Panc1 (cell line): Measurements from ENCODE around the gene WFS1. TPM values are rescaled to one million over a fixed set of nuclear protein-coding genes. Genes with fewer than 3 reads are reported as not detected.
A peak's percentile ranks its signal among the peaks of the same experiment; 100 is the strongest.

Experiments used
- ATAC-seq: fragments of 200-7000 bp; cut with Tn5 transposase; 2 replicates; pipeline ENCODE4 v1.9.1; 2020; ENCODE audit warnings: mild to moderate bottlenecking, moderate library complexity
- BruUV-seq: library from RNA; stranded (reverse); fragments of 400-500 nt; replicated peaks from 2 replicates; lab custom pipeline; 2021; lab: Mats Ljungman, UMichigan
- CTCF ChIA-PET: fragments of 300-600 bp; sonication (Branson Sonifier 250); formaldehyde crosslinking; loops from one replicate; lab custom pipeline; 2022; ENCODE audit warnings: antibody characterized with exemption; lab: Charles Lee
- POLR2A ChIA-PET: fragments of 300-600 bp; sonication (Branson Sonifier 250); formaldehyde crosslinking; loops from one replicate; lab custom pipeline; 2022; ENCODE audit warnings: antibody characterized with exemption; lab: Charles Lee
- DNase-seq: peaks from one replicate; pipeline ENCODE4 v3.0.0-alpha.2; 2010; ENCODE audit warnings: low read depth, low spot score
- H3K27ac ChIP-seq: 2 replicates; pipeline ENCODE4 v1.5.1; 2011; ENCODE audit warnings: mild to moderate bottlenecking, low read length, inconsistent platforms
- H3K27me3 ChIP-seq: fragments of 200-500 bp; sonication (Bioruptor generic); 2 replicates; pipeline ENCODE4 v1.6.0; 2014; ENCODE audit warnings: low read length, inconsistent platforms; ENCODE audit not compliant: control insufficient read depth, insufficient read depth
- H3K36me3 ChIP-seq: fragments of 200-500 bp; sonication (Bioruptor generic); 2 replicates; pipeline ENCODE4 v1.5.1; 2014; ENCODE audit warnings: inconsistent platforms, mild to moderate bottlenecking, low read length, moderate library complexity; ENCODE audit not compliant: control insufficient read depth, insufficient read depth
- H3K4me1 ChIP-seq: 2 replicates; pipeline ENCODE4 v1.5.1; 2011; ENCODE audit warnings: inconsistent platforms, mild to moderate bottlenecking, low read length, moderate library complexity; ENCODE audit not compliant: control insufficient read depth, insufficient read depth
- H3K4me3 ChIP-seq, 2 experiments: 2 replicates each; pipeline ENCODE4 v1.5.1; 2011 to 2012; ENCODE audit warnings: low read depth in 2 of 2, low read length in 2 of 2, mild to moderate bottlenecking in 2 of 2, inconsistent platforms in 1 of 2, moderate library complexity in 1 of 2
- H3K9me3 ChIP-seq: fragments of 200-500 bp; sonication (Bioruptor generic); 2 replicates; pipeline ENCODE4 v1.5.1; 2014; ENCODE audit warnings: low read depth, mild to moderate bottlenecking, inconsistent platforms, low read length, moderate library complexity; ENCODE audit not compliant: control insufficient read depth, insufficient read depth
- POLR2AphosphoS5 ChIP-seq: IDR thresholded peaks from 2 replicates; pipeline ENCODE4 v1.6.1; 2012; ENCODE audit warnings: mild to moderate bottlenecking, low read depth, low read length, moderate library complexity
- SIN3A ChIP-seq: IDR thresholded peaks from 2 replicates; pipeline ENCODE4 v1.6.1; 2012; ENCODE audit warnings: low read depth, mild to moderate bottlenecking, low read length, moderate library complexity, borderline replicate concordance; ENCODE audit not compliant: insufficient read depth
- TCF7L2 ChIP-seq: IDR thresholded peaks from 2 replicates; pipeline ENCODE4 v1.6.1; 2011; ENCODE audit warnings: mild to moderate bottlenecking, low read depth, low read length, inconsistent platforms
- in situ Hi-C: cut with HindIII; loops from 2 replicates; pipeline ENCODE4 v1.10.0; 2016; ENCODE audit warnings: low sequenced_read_pairs, low pct_unique_long_range_greater_than_20kb
- intact Hi-C: fragments of 100-400 bp; cut with micrococcal nuclease; formaldehyde crosslinking; loops from one replicate; pipeline ENCODE4 v1.10.0; 2022; ENCODE audit not compliant: unreplicated experiment
- total RNA-seq: library from RNA; stranded (reverse); gene quantifications from one replicate; pipeline ENCODE4 v1.2.1, GENCODE V29; 2021; ENCODE audit not compliant: unreplicated experiment
- TF ChIP-seq, protein P1 (sequence below): fragments of 450-650 bp; IDR thresholded peaks from 2 replicates; pipeline ENCODE4 v1.5.1; 2017; ENCODE audit warnings: mild to moderate bottlenecking
- TF ChIP-seq, protein P2 (sequence below), 2 experiments: IDR thresholded peaks; 2 replicates each; pipeline ENCODE4 v1.6.1; 2011 to 2012; ENCODE audit warnings: low read depth in 2 of 2, control low read depth in 1 of 2, low read length in 1 of 2, mild to moderate bottlenecking in 1 of 2, moderate library complexity in 1 of 2; ENCODE audit not compliant: insufficient read depth in 1 of 2

Gene WFS1
- total RNA-seq, 1 experiment from 2014 or later: 67.5 TPM

DNA sequence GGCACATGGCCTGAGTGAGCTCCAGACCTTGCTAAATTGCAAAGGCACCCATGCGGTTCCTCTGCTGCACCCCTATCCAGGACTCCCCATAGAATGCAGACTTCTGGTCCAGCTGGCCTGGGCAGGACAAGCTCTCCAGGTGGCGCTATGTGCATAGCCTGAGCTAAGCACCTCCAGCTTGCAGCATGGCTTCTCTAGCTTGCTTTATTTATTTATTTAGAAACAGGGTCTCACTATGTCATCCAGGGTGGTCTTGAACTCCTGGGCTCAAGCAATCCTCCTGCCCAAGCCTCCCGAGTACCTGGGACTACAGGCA is 5.5 kb upstream of the WFS1 start:
- Histone ChIP-seq H3K27me3 (no peaks in the 10 kb centered on the region), H3K36me3 (no peaks in the 10 kb centered on the region), H3K4me3 (no peak overlapping the region), H3K27ac (no peak overlapping the region), H3K9me3 (no peaks in the 10 kb centered on the region), H3K4me1 (peaks cover 4% of the 10 kb centered on the region; the same call in 1 of the 2 replicates)
- ATAC-seq: peak; percentile 82
- CTCF ChIA-PET: interaction anchor here (0.6 to 1.1 kb wide), 8 partner anchors 14 to 95 kb away, joined by 3 to 8 read pairs (median 4); no protein-coding TSS in a partner anchor
- in situ Hi-C loops (no loop called here), intact Hi-C loops (no loop called here)
- no peak for DNase-seq
- no TSS peak for BruUV-seq
- POLR2A ChIA-PET: no interaction called here
- TF ChIP-seq, protein P1, sequence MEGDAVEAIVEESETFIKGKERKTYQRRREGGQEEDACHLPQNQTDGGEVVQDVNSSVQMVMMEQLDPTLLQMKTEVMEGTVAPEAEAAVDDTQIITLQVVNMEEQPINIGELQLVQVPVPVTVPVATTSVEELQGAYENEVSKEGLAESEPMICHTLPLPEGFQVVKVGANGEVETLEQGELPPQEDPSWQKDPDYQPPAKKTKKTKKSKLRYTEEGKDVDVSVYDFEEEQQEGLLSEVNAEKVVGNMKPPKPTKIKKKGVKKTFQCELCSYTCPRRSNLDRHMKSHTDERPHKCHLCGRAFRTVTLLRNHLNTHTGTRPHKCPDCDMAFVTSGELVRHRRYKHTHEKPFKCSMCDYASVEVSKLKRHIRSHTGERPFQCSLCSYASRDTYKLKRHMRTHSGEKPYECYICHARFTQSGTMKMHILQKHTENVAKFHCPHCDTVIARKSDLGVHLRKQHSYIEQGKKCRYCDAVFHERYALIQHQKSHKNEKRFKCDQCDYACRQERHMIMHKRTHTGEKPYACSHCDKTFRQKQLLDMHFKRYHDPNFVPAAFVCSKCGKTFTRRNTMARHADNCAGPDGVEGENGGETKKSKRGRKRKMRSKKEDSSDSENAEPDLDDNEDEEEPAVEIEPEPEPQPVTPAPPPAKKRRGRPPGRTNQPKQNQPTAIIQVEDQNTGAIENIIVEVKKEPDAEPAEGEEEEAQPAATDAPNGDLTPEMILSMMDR: peak; percentile 76
- TF ChIP-seq, protein P2, sequence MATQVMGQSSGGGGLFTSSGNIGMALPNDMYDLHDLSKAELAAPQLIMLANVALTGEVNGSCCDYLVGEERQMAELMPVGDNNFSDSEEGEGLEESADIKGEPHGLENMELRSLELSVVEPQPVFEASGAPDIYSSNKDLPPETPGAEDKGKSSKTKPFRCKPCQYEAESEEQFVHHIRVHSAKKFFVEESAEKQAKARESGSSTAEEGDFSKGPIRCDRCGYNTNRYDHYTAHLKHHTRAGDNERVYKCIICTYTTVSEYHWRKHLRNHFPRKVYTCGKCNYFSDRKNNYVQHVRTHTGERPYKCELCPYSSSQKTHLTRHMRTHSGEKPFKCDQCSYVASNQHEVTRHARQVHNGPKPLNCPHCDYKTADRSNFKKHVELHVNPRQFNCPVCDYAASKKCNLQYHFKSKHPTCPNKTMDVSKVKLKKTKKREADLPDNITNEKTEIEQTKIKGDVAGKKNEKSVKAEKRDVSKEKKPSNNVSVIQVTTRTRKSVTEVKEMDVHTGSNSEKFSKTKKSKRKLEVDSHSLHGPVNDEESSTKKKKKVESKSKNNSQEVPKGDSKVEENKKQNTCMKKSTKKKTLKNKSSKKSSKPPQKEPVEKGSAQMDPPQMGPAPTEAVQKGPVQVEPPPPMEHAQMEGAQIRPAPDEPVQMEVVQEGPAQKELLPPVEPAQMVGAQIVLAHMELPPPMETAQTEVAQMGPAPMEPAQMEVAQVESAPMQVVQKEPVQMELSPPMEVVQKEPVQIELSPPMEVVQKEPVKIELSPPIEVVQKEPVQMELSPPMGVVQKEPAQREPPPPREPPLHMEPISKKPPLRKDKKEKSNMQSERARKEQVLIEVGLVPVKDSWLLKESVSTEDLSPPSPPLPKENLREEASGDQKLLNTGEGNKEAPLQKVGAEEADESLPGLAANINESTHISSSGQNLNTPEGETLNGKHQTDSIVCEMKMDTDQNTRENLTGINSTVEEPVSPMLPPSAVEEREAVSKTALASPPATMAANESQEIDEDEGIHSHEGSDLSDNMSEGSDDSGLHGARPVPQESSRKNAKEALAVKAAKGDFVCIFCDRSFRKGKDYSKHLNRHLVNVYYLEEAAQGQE (IDR thresholded peaks at IDR 0.05; ENCODE audit: insufficient read depth in 1 of 2, low read depth in 2 of 2, low read length in 1 of 2): no peak

DNA sequence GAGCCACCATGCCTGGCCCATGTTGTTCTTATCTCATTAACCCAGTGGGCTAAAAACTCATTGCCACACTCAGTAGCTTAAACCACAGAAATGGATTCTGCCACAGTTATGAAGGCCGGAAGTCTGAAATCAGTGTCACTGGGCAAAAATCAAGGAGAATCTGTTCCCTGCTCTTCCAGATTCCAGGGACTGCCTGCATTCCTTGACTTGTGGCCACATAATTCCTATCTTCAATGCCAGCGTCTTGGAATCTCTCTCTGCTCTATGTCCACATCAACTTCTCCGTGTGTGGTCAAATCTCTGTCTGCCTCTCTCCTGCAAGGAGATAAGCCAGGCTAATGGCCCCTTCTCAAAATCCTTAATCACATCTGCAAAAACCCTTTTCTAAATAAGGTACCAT is 4.1 kb upstream of the WFS1 start:
- no peak overlapping the region for H3K27ac ChIP-seq
- in situ Hi-C loops: no loop called here
- no peak for ATAC-seq
- H3K9me3 ChIP-seq: no peaks in the 10 kb centered on the region
- no peak for DNase-seq
- POLR2A ChIA-PET: no interaction called here
- no TSS peak for BruUV-seq
- no peak overlapping the region for H3K4me3 ChIP-seq
- TF ChIP-seq POLR2AphosphoS5 (no peak), TCF7L2 (no peak), SIN3A (no peak)
- TF ChIP-seq, protein P1: no peak
- TF ChIP-seq, protein P2 (IDR thresholded peaks at IDR 0.05; ENCODE audit: insufficient read depth in 1 of 2, low read depth in 2 of 2, low read length in 1 of 2): no peak
- no peaks in the 10 kb centered on the region for H3K27me3 ChIP-seq
- peaks cover 4% of the 10 kb centered on the region for H3K4me1 ChIP-seq
- CTCF ChIA-PET: no interaction called here
- intact Hi-C loops: no loop called here
- H3K36me3 ChIP-seq: no peaks in the 10 kb centered on the region
